ENCODE data around the gene ALG12. TPM values are rescaled to one million over a fixed set of nuclear protein-coding genes. Genes with fewer than 3 reads are reported as not detected.

ALG12 gene
- total and polyA plus RNA-seq, 2 of the 13 experiments (the other 11 are each of a cell fraction or from before 2014, with no cell fraction given) = 7.8 to 15.8 TPM

DNA sequence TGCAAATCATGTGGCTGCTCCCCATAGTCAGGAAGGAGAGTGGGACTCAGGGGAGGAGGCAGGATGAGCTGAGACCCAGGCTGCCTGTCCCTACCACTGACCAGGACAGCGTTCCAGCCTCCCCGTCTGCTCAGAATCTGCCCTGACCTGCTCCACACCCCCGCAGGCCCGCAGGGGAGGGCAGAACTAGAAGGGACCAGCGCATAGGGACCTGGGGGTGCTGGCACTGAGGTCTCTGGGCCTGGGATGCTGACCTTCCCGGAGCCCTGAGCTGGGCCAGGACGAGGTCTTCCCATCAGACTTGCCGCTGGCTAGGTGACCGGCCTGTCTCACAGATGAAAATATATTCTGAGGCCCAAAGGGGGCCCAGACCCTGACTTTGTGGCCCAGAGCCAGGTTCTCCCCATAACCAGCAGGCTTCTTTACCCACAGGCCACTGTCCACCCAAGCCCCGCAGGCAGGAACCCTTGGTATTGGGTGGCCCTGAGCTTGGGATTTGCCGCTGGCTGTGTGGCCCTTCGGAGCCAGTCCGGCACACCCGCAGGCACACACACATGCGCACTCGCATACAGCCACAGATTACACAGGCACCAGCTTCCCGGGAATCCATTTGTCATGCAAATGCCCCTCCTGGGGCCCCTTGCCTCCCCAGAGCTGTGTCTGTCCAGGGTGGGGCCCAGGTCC is 28.5 kb upstream of the ALG12 start (continued):
- TF ChIP-seq ZBTB20 (CRISPR knock-in tag; IDR thresholded peaks at IDR 0.05; ENCODE audit: borderline replicate concordance, low read depth) (no peak), FOXO1 (CRISPR knock-in tag; IDR thresholded peaks at IDR 0.05) (no peak), ZNF709 (CRISPR knock-in tag; IDR thresholded peaks at IDR 0.05) (no peak), MAZ (IDR thresholded peaks at IDR 0.05; ENCODE audit: borderline replicate concordance, low read depth, low read length) (0 out of 2 replicates have a peak, but pooled peaks have one; percentile 31), MAZ (CRISPR knock-in tag; IDR thresholded peaks at IDR 0.05; ENCODE audit: low read depth) (no peak), ZNF331 (CRISPR knock-in tag; IDR thresholded peaks at IDR 0.05) (no peak), POLR2AphosphoS5 (IDR thresholded peaks at IDR 0.05; ENCODE audit: low read depth, low read length) (peak; percentile 17; the same call in 1 of the 2 replicates), ZSCAN9 (CRISPR knock-in tag; IDR thresholded peaks at IDR 0.05; ENCODE audit: borderline replicate concordance) (no peak), ELF1 (CRISPR knock-in tag; IDR thresholded peaks at IDR 0.05) (0 out of 2 replicates have a peak, but pooled peaks have one; percentile 31), TCF12 (IDR thresholded peaks at IDR 0.05) (no peak), TCF12 (CRISPR knock-in tag; IDR thresholded peaks at IDR 0.05) (no peak), SRSF9 (IDR thresholded peaks at IDR 0.05; ENCODE audit: borderline replicate concordance, insufficient read depth, low read depth, low read length, poor library complexity, severe bottlenecking) (no peak), ZNF629 (CRISPR knock-in tag; conservative IDR thresholded peaks at IDR 0.05) (no peak), NCOR1 (IDR thresholded peaks at IDR 0.05; ENCODE audit: borderline replicate concordance, low read length) (no peak), ZNF670 (CRISPR knock-in tag; IDR thresholded peaks at IDR 0.05; ENCODE audit: borderline replicate concordance) (0 out of 2 replicates have a peak, but pooled peaks have one; percentile 68), ZBTB38 (CRISPR knock-in tag; IDR thresholded peaks at IDR 0.05) (no peak), SMC3 (IDR thresholded peaks at IDR 0.05; ENCODE audit: low read length) (no peak), RFXANK (CRISPR knock-in tag; IDR thresholded peaks at IDR 0.05) (no peak), TAF1 (CRISPR knock-in tag; IDR thresholded peaks at IDR 0.05) (peak; percentile 45; the same call in 1 of the 2 replicates), ZNF563 (CRISPR knock-in tag; IDR thresholded peaks at IDR 0.05) (peak; percentile 50; the same call in 1 of the 2 replicates), ZNF432 (CRISPR knock-in tag; IDR thresholded peaks at IDR 0.05; ENCODE audit: borderline replicate concordance) (no peak), MLLT10 (CRISPR knock-in tag; IDR thresholded peaks at IDR 0.05) (no peak), ZNF878 (CRISPR knock-in tag; IDR thresholded peaks at IDR 0.05) (no peak)
- TF ChIP-seq, protein P1, sequence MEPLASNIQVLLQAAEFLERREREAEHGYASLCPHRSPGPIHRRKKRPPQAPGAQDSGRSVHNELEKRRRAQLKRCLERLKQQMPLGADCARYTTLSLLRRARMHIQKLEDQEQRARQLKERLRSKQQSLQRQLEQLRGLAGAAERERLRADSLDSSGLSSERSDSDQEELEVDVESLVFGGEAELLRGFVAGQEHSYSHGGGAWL (CRISPR knock-in tag; IDR thresholded peaks at IDR 0.05) = 0 out of 2 replicates have a peak, but pooled peaks have one; percentile 22
- TF ChIP-seq, protein P2, sequence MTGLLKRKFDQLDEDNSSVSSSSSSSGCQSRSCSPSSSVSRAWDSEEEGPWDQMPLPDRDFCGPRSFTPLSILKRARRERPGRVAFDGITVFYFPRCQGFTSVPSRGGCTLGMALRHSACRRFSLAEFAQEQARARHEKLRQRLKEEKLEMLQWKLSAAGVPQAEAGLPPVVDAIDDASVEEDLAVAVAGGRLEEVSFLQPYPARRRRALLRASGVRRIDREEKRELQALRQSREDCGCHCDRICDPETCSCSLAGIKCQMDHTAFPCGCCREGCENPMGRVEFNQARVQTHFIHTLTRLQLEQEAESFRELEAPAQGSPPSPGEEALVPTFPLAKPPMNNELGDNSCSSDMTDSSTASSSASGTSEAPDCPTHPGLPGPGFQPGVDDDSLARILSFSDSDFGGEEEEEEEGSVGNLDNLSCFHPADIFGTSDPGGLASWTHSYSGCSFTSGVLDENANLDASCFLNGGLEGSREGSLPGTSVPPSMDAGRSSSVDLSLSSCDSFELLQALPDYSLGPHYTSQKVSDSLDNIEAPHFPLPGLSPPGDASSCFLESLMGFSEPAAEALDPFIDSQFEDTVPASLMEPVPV (CRISPR knock-in tag; IDR thresholded peaks at IDR 0.05) = peak; percentile 63; the same call in 1 of the 2 replicates
- TF ChIP-seq, protein P3, sequence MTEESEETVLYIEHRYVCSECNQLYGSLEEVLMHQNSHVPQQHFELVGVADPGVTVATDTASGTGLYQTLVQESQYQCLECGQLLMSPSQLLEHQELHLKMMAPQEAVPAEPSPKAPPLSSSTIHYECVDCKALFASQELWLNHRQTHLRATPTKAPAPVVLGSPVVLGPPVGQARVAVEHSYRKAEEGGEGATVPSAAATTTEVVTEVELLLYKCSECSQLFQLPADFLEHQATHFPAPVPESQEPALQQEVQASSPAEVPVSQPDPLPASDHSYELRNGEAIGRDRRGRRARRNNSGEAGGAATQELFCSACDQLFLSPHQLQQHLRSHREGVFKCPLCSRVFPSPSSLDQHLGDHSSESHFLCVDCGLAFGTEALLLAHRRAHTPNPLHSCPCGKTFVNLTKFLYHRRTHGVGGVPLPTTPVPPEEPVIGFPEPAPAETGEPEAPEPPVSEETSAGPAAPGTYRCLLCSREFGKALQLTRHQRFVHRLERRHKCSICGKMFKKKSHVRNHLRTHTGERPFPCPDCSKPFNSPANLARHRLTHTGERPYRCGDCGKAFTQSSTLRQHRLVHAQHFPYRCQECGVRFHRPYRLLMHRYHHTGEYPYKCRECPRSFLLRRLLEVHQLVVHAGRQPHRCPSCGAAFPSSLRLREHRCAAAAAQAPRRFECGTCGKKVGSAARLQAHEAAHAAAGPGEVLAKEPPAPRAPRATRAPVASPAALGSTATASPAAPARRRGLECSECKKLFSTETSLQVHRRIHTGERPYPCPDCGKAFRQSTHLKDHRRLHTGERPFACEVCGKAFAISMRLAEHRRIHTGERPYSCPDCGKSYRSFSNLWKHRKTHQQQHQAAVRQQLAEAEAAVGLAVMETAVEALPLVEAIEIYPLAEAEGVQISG (CRISPR knock-in tag; IDR thresholded peaks at IDR 0.05) = peak; percentile 33
